Measurements from ENCODE around the gene NUAK1.

GRCh38 chr12:106181401-106182114, 42.8 kb upstream of the NUAK1 start:
- TF ChIP-seq EZH2phosphoT487 (IDR thresholded peaks at IDR 0.05; ENCODE audit: low read depth) (no peak), CTCF (IDR thresholded peaks at IDR 0.05; ENCODE audit: low read depth, low read length) (no peak)

All from OCI-LY3 (cell line).